K562 (cell line): ENCODE measurements around the gene CD70. TPM values are rescaled to one million over a fixed set of nuclear protein-coding genes. Genes with fewer than 3 reads are reported as not detected.

Experiments
- ARID2 ChIP-seq: fragments of 450-650 bp; IDR thresholded peaks from 2 replicates; pipeline ENCODE4 v1.6.1; 2017; ENCODE audit warnings: antibody characterized with exemption, mild to moderate bottlenecking
- EGR1 ChIP-seq: fragments of 450-650 bp; conservative IDR thresholded peaks from 2 replicates; pipeline ENCODE4 v1.6.1; 2017; ENCODE audit warnings: mild to moderate bottlenecking
- MGA ChIP-seq: fragments of 450-650 bp; IDR thresholded peaks from 2 replicates; pipeline ENCODE4 v1.6.1; 2016; ENCODE audit warnings: mild to moderate bottlenecking, moderate library complexity
- NFRKB ChIP-seq: fragments of 450-650 bp; IDR thresholded peaks from 2 replicates; pipeline ENCODE4 v1.6.1; 2016; ENCODE audit warnings: low read depth
- NR2C2 ChIP-seq, 2 experiments: fragments of 200-800 bp in 1 of 2; sonication (Bioruptor generic) in 1 of 2; sonication (generic) in 1 of 2; formaldehyde crosslinking in 1 of 2; IDR thresholded peaks; 2 replicates each; pipeline versions ENCODE4 v1.6.1 to v1.8.0; 2016 to 2022; ENCODE audit warnings: mild to moderate bottlenecking in 1 of 2, missing compliant biosample characterization in 1 of 2, missing genetic modification characterization in 1 of 2, missing genetic modification reagents in 1 of 2
- SMAD3 ChIP-seq: fragments of 450-650 bp; formaldehyde crosslinking; conservative IDR thresholded peaks from 2 replicates; pipeline ENCODE4 v1.4.0; 2020; ENCODE audit warnings: mild to moderate bottlenecking
- SMAD4 ChIP-seq: fragments of 250-450 bp; sonication (Bioruptor Pico); conservative IDR thresholded peaks from 2 replicates; pipeline ENCODE4 v1.8.0; 2021; ENCODE audit warnings: inconsistent platforms, mild to moderate bottlenecking, moderate library complexity
- THRB ChIP-seq: fragments of 450-650 bp; formaldehyde crosslinking; conservative IDR thresholded peaks from 2 replicates; pipeline ENCODE4 v1.4.0; 2022; ENCODE audit warnings: mild to moderate bottlenecking, missing genetic modification characterization
- polyA plus RNA-seq, 8 experiments: library from polyadenylated mRNA; depleted of rRNA in 4 of 8; stranded (reverse) in 5 of 8; unstranded in 3 of 8; fragments of >200 nt; fragmentation: Nextera tagmentation in 2 of 8; fragmentation: Illumina TruSeq in 1 of 8; extraction: Ambion mirVana in 2 of 8; extraction: Trizol in 1 of 8; gene quantifications; 2 replicates each; pipeline versions ENCODE4 v1.2.1 to v1.2.3, GENCODE V29; 2011 to 2014; ENCODE audit warnings: inconsistent platforms in 1 of 8, missing spikeins in 1 of 8
- total RNA-seq, 7 experiments: library from RNA; depleted of rRNA in 6 of 7; stranded (reverse); fragments of >200 nt in 6 of 7; fragmentation: Illumina TruSeq in 2 of 7; extraction: Trizol in 2 of 7; gene quantifications; 2 replicates each; pipeline versions ENCODE4 v1.2.1 to v1.2.3, GENCODE V29; 2011 to 2021; ENCODE audit warnings: low replicate concordance in 1 of 7
- TF ChIP-seq, protein P1 (sequence below): fragments of 250-450 bp; sonication (Bioruptor Pico); IDR thresholded peaks from 2 replicates; pipeline ENCODE4 v1.8.0; 2021; ENCODE audit warnings: moderate library complexity, mild to moderate bottlenecking, inconsistent platforms
- TF ChIP-seq, protein P2 (sequence below): sonication (generic); IDR thresholded peaks from 2 replicates; pipeline ENCODE4 v1.6.1; 2016
- TF ChIP-seq, protein P3 (sequence below), 2 experiments: fragments of 450-650 bp; conservative IDR thresholded peaks; 2 replicates each; pipeline ENCODE4 v1.6.1; 2017; ENCODE audit warnings: mild to moderate bottlenecking in 2 of 2, moderate library complexity in 2 of 2

Gene CD70
- total and polyA plus RNA-seq, 9 of the 15 experiments (the other 6 are each of a cell fraction or from before 2014, with no cell fraction given): 0.06 to 0.58 (median 0.33) TPM; not detected in 4

- TF ChIP-seq, protein P1, sequence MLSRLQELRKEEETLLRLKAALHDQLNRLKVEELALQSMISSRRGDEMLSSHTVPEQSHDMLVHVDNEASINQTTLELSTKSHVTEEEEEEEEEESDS (CRISPR knock-in tag): no peak
- TF ChIP-seq MGA (peak; percentile 72), EGR1 (peak; percentile 54; the same call in 1 of the 2 replicates), NR2C2 (CRISPR knock-in tag; IDR thresholded peaks at IDR 0.05) (no peak), NR2C2 (tag; IDR thresholded peaks at IDR 0.05) (0 out of 2 replicates have a peak, but pooled peaks have one; percentile 35), SMAD4 (CRISPR knock-in tag) (0 out of 2 replicates have a peak, but pooled peaks have one; percentile 17), ARID2 (peak; percentile 44; the same call in 1 of the 2 replicates), NFRKB (0 out of 2 replicates have a peak, but pooled peaks have one; percentile 53), SMAD3 (CRISPR knock-in tag) (no peak), THRB (CRISPR knock-in tag) (0 out of 2 replicates have a peak, but pooled peaks have one; percentile 33)
- TF ChIP-seq, protein P2, sequence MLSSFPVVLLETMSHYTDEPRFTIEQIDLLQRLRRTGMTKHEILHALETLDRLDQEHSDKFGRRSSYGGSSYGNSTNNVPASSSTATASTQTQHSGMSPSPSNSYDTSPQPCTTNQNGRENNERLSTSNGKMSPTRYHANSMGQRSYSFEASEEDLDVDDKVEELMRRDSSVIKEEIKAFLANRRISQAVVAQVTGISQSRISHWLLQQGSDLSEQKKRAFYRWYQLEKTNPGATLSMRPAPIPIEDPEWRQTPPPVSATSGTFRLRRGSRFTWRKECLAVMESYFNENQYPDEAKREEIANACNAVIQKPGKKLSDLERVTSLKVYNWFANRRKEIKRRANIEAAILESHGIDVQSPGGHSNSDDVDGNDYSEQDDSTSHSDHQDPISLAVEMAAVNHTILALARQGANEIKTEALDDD: peak; percentile 34; the same call in 1 of the 2 replicates
- TF ChIP-seq, protein P3, sequence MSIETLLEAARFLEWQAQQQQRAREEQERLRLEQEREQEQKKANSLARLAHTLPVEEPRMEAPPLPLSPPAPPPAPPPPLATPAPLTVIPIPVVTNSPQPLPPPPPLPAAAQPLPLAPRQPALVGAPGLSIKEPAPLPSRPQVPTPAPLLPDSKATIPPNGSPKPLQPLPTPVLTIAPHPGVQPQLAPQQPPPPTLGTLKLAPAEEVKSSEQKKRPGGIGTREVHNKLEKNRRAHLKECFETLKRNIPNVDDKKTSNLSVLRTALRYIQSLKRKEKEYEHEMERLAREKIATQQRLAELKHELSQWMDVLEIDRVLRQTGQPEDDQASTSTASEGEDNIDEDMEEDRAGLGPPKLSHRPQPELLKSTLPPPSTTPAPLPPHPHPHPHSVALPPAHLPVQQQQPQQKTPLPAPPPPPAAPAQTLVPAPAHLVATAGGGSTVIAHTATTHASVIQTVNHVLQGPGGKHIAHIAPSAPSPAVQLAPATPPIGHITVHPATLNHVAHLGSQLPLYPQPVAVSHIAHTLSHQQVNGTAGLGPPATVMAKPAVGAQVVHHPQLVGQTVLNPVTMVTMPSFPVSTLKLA (conservative IDR thresholded peaks at IDR 0.05): peak in 1 of 2 experiments; percentile 44; a peak in 2 of 4 replicates
These were observed 9.0 kb upstream of the CD70 start (continued) for GRCh38 chr19:6599866-6600454.
